HG03103 (cell line): Measurements from ENCODE around the gene ATAD1.
"Not testable (repeated sequence)": the region's sequence is repeated elsewhere in the genome, so short reads cannot be mapped to it uniquely, and the experiment has no call there.

Source experiments
- ATAC-seq: cut with Tn5 transposase; IDR thresholded peaks from one replicate; pipeline ENCODE4 v1.9.1; 2021; ENCODE audit warnings: low read depth; ENCODE audit not compliant: unreplicated experiment

ATAD1 gene

GRCh38 chr10:87847550-87847949, 29.5 kb upstream of the ATAD1 start:
- no peak for ATAC-seq

GRCh38 chr10:87846711-87847110, 28.7 kb upstream of the ATAD1 start:
- ATAC-seq: not testable (repeated sequence)

- ATAC-seq: no peak
Measured at GRCh38 chr10:87846023-87846422, 28.0 kb upstream of the ATAD1 start.

- no peak for ATAC-seq
Measured at GRCh38 chr10:87845624-87845998, 27.6 kb upstream of the ATAD1 start.

- no peak for ATAC-seq
Measured at GRCh38 chr10:87844837-87845623, 27.0 kb upstream of the ATAD1 start.

- no peak for ATAC-seq
Measured at GRCh38 chr10:87843714-87844113, 25.7 kb upstream of the ATAD1 start.

- no peak for ATAC-seq
Measured at GRCh38 chr10:87842776-87843497, 24.9 kb upstream of the ATAD1 start.

GRCh38 chr10:87842220-87842641, 24.2 kb upstream of the ATAD1 start:
- no peak for ATAC-seq

- no peak for ATAC-seq
Measured at GRCh38 chr10:87841186-87841585, 23.2 kb upstream of the ATAD1 start.

GRCh38 chr10:87838650-87839049, 20.6 kb upstream of the ATAD1 start:
- ATAC-seq: no peak

- ATAC-seq: no peak
Measured at GRCh38 chr10:87837445-87837844, 19.4 kb upstream of the ATAD1 start.

GRCh38 chr10:87836098-87836497, 18.1 kb upstream of the ATAD1 start:
- ATAC-seq: no peak

- ATAC-seq: no peak
Measured at GRCh38 chr10:87829986-87830729, 12.1 kb upstream of the ATAD1 start.

GRCh38 chr10:87829051-87829450, 11.0 kb upstream of the ATAD1 start:
- ATAC-seq: not testable (repeated sequence)

GRCh38 chr10:87827681-87828080, 9.7 kb upstream of the ATAD1 start:
- ATAC-seq: no peak

- no peak for ATAC-seq
Measured at GRCh38 chr10:87826653-87827052, 8.6 kb upstream of the ATAD1 start.

GRCh38 chr10:87819289-87819585, 1.2 kb upstream of the ATAD1 start:
- no peak for ATAC-seq

GRCh38 chr10:87818505-87819288, 671 bp upstream of the ATAD1 start:
- peak; percentile 36 for ATAC-seq

GRCh38 chr10:87816898-87817608, 973 bp downstream of the ATAD1 start:
- peak; percentile 1 for ATAC-seq
